ENCODE data around the gene INS. TPM values are rescaled to one million over a fixed set of nuclear protein-coding genes. Genes with fewer than 3 reads are reported as not detected.

INS gene
- total and polyA plus RNA-seq, 2 of the 8 experiments (the other 6 are each of a cell fraction or from before 2014, with no cell fraction given): not detected

GRCh38 chr11:2133241-2134021 lies 27.6 kb downstream of the INS start:
- H3K4me1 ChIP-seq (replicated peaks in 1 of 4; ENCODE audit: control insufficient read depth in 3 of 4, insufficient read depth in 4 of 4, low read length in 3 of 4): peaks cover 0 to 9% (median 3%) of the 10 kb centered on the region in 4 experiments; a peak in 4 of 7 replicates
- H3K4me2 ChIP-seq (ENCODE audit: insufficient read depth in 1 of 2, low read depth in 2 of 2, low read length in 2 of 2): no peak overlapping the region
- H3K36me3 ChIP-seq (ENCODE audit: control insufficient read depth in 2 of 4, insufficient read depth in 4 of 4, low read length in 3 of 4): no peaks in the 10 kb centered on the region
- H2BK12ac ChIP-seq (ENCODE audit: low read depth, low read length): 0 out of 2 replicates have a peak overlapping the region, but pooled peaks have one; percentile 52
- no peak overlapping the region for H2AK5ac ChIP-seq (ENCODE audit: low read depth, low read length)
- H4K20me1 ChIP-seq (replicated peaks in 1 of 2; ENCODE audit: control insufficient read depth in 1 of 2, insufficient read depth in 2 of 2, low read length in 2 of 2): peaks cover 0 to 9% of the 10 kb centered on the region in 2 experiments
- no peak for DNase-seq (ENCODE audit: low read depth in 1 of 2, low spot score in 2 of 2)
- peaks cover 15% of the 10 kb centered on the region; the same call in 1 of the 2 replicates for H3K23me2 ChIP-seq (ENCODE audit: low read depth, low read length)
- H2BK15ac ChIP-seq (ENCODE audit: low read length): no peak overlapping the region
- H3K56ac ChIP-seq (replicated peaks; ENCODE audit: insufficient read length, low read depth, low read length): no peak overlapping the region
- ChIA-PET POLR2A (ENCODE audit: partially characterized antibody) (interaction anchor here (1.0 kb wide), 1 partner anchor 12 kb away, joined by 4 read pairs; no protein-coding TSS in a partner anchor), CTCF (ENCODE audit: partially characterized antibody) (interaction anchor here (0.8 to 12.3 kb wide), 9 partner anchors 9 to 457 kb away, joined by 3 to 170 read pairs (median 4); no protein-coding TSS in a partner anchor)
- no peak overlapping the region for H4K91ac ChIP-seq (replicated peaks; ENCODE audit: insufficient read length, low read length)
- TF ChIP-seq POLR2A (IDR thresholded peaks at IDR 0.05; ENCODE audit: control extremely low read depth in 1 of 2, low read depth in 2 of 2, low read length in 2 of 2): no peak
- H3K27me3 ChIP-seq (replicated peaks in 1 of 4; ENCODE audit: control insufficient read depth in 3 of 4, extremely low read depth in 1 of 4, insufficient read depth in 3 of 4, low read length in 3 of 4): peaks cover 14 to 51% (median 38%) of the 10 kb centered on the region in 4 experiments
- no peak overlapping the region for H3K9ac ChIP-seq (replicated peaks in 1 of 4; ENCODE audit: extremely low read depth in 1 of 4, low read depth in 3 of 4, low read length in 3 of 4)
- 86% methylated on average over 30 of the region's 33 CpGs; no CpG with 5 or more reads in 1 of the 2 experiments for WGBS, 2 experiments (ENCODE audit: extremely low coverage in 1 of 2, insufficient coverage in 1 of 2, insufficient read length in 1 of 2, insufficient replicate concordance in 2 of 2, low coverage in 1 of 2, low lambda C conversion rate in 2 of 2, missing lambda C conversion rate in 1 of 2)
- H3K4ac ChIP-seq (replicated peaks; ENCODE audit: insufficient read length, low read depth, low read length): no peak overlapping the region
- H3K9me3 ChIP-seq (ENCODE audit: insufficient read depth in 2 of 2, low read depth in 1 of 2, low read length in 1 of 2): no peaks in the 10 kb centered on the region; a peak in 1 of 4 replicates
- H3K14ac ChIP-seq (ENCODE audit: insufficient read length): no peak overlapping the region
- H3K4me3 ChIP-seq (ENCODE audit: extremely low read depth in 1 of 4, insufficient read depth in 2 of 4, low read depth in 3 of 4, low read length in 4 of 4): no peak overlapping the region
- no peak overlapping the region for H2BK120ac ChIP-seq (replicated peaks; ENCODE audit: low read depth, low read length)
- H3K27ac ChIP-seq (ENCODE audit: low read depth, low read length): no peak overlapping the region
- H3K79me1 ChIP-seq (ENCODE audit: low read depth, low read length): no peaks in the 10 kb centered on the region
- no peak overlapping the region for H2BK5ac ChIP-seq (ENCODE audit: low read depth, low read length)
- H3K79me2 ChIP-seq (ENCODE audit: control insufficient read depth in 1 of 2, insufficient read depth in 2 of 2, low read length in 2 of 2): no peaks in the 10 kb centered on the region
- no peak overlapping the region for H3K18ac ChIP-seq (ENCODE audit: extremely low read depth, low read length)
- H4K5ac ChIP-seq (ENCODE audit: insufficient read length, low read depth, low read length): no peak overlapping the region
- FAIRE-seq: no peak
- H2AFZ ChIP-seq (ENCODE audit: low read length): no peak overlapping the region
- H3K23ac ChIP-seq (ENCODE audit: insufficient read length): no peak overlapping the region
- H2BK20ac ChIP-seq (ENCODE audit: low read length): no peak overlapping the region
- no peak overlapping the region; the same call in none of the 2 replicates for H4K8ac ChIP-seq (ENCODE audit: extremely low read depth, insufficient read depth, low read length)

All from H1 (cell line).